ENCODE data around the gene TOP1.

TOP1 gene

DNA sequence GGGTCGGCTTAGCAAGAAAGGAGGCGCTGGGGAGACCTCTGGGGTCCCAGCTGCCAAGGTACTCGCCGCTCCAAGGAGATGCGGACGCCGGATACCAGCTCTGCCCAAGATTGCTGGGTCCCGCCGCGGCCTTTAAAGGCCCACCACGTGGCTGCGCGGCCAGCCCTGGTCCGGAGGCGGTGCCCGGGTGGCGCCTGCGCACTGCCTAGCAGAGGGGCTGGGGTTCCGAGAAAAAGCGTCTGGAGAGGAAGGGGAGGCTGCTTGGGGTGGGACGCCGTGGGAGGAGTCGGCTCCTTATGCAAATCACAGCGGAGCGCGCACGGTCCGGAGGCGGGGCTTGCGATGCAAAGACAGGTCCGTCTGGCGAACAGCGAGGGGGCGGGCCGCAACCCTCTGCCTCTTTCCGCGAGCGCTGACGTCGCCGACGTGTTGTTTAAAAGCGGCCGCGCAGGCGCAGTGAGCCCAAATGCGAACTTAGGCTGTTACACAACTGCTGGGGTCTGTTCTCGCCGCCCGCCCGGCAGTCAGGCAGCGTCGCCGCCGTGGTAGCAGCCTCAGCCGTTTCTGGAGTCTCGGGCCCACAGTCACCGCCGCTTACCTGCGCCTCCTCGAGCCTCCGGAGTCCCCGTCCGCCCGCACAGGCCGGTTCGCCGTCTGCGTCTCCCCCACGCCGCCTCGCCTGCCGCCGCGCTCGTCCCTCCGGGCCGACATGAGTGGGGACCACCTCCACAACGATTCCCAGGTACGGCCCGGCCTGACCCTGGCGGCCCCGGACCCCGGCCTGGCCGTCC lies at the start of gene TOP1:
Gene TOP1, plus strand, starts transcription at position 464 of the 791 bp plus-strand sequence. Its CDS starts 246 bp downstream, at position 710.
- Histone ChIP-seq H3K4me1 (peaks cover 0 to 42% (median 21%) of the 10 kb centered on the region in 4 donors), H3K27me3 (no peaks in the 10 kb centered on the region), H3K27ac (peak within 1 kb of the TSS; percentile 96 to 99), H3K36me3 (no peaks in the 10 kb centered on the region), H3K4me3 (peak within 1 kb of the TSS; percentile 81 to 100), H3K9me3 (no peaks in the 10 kb centered on the region)
- DNase-seq: peak; percentile 100
- TF ChIP-seq, protein P1, sequence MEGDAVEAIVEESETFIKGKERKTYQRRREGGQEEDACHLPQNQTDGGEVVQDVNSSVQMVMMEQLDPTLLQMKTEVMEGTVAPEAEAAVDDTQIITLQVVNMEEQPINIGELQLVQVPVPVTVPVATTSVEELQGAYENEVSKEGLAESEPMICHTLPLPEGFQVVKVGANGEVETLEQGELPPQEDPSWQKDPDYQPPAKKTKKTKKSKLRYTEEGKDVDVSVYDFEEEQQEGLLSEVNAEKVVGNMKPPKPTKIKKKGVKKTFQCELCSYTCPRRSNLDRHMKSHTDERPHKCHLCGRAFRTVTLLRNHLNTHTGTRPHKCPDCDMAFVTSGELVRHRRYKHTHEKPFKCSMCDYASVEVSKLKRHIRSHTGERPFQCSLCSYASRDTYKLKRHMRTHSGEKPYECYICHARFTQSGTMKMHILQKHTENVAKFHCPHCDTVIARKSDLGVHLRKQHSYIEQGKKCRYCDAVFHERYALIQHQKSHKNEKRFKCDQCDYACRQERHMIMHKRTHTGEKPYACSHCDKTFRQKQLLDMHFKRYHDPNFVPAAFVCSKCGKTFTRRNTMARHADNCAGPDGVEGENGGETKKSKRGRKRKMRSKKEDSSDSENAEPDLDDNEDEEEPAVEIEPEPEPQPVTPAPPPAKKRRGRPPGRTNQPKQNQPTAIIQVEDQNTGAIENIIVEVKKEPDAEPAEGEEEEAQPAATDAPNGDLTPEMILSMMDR (IDR thresholded peaks at IDR 0.05): no peak
- intact Hi-C loops (cut with DNase I; ENCODE audit: low total_unique reads): no loop called here

DNA sequence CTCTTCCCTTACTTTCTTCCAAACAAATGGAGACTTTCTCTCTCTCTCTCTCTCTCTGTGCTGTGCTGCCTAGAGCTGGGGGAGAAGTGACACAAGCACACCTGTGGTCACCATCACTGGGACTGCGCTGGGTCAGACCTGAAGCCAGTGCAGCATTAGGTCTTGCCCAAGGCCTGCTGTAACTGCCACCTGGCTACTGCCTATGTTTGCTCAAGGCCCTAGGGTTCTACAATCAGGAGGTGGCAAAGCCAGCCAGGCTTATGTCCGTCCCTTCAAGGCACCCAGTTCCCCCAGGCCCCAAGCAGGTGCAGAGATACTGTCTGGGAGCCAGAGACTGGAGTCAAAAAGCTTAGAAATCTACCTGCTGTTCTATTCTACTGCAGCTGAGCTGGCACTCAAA lies 49.4 kb upstream of the TOP1 start:
- Histone ChIP-seq H3K27ac (no peak overlapping the region), H3K4me3 (no peak overlapping the region), H3K36me3 (peaks cover 0 to 4% (median 0%) of the 10 kb centered on the region in 3 donors), H3K27me3 (no peaks in the 10 kb centered on the region), H3K9me3 (peaks cover 4 to 13% (median 7%) of the 10 kb centered on the region in 3 donors), H3K4me1 (no peaks in the 10 kb centered on the region)
- peak in 1 of 2 donors; percentile 39 for DNase-seq
- TF ChIP-seq, protein P1 (IDR thresholded peaks at IDR 0.05): no peak
- intact Hi-C loops (cut with DNase I; ENCODE audit: low total_unique reads): no loop called here

- no peaks in the 10 kb centered on the region for H3K27me3 ChIP-seq
- intact Hi-C loops (cut with DNase I; ENCODE audit: low total_unique reads): no loop called here
- no peak for DNase-seq
- H3K36me3 ChIP-seq: peaks cover 0 to 4% (median 0%) of the 10 kb centered on the region in 3 donors
- peaks cover 4 to 13% (median 7%) of the 10 kb centered on the region in 3 donors for H3K9me3 ChIP-seq
- H3K4me3 ChIP-seq: no peak overlapping the region
- TF ChIP-seq, protein P1 (IDR thresholded peaks at IDR 0.05): no peak
- no peaks in the 10 kb centered on the region for H3K4me1 ChIP-seq
- H3K27ac ChIP-seq: no peak overlapping the region
Measured at GRCh38 chr20:40980106-40980827, 48.4 kb upstream of the TOP1 start.

DNA sequence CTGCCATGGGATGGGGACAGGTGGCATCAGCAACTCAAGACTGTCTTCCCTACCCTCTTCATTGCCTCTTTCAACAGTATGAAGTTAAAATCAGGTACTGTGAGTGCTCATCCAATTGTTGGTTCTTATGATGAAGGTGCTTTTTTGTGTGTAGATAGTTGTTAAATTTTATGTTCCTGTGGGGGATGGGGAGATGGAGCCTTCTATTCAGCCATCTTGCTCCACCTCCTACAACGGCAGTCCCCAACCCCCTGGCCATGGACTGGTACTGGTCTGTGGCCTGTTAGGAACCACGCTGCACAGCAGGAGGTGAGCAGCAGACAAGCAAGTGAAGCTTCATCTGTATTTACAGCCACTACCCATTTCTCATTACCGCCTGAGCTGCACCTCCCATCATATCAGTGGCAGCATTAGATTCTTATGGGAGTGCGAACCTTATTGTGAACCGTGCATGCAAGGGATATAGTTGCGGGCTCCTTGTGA lies 47.8 kb upstream of the TOP1 start:
- Histone ChIP-seq H3K27me3 (no peaks in the 10 kb centered on the region), H3K9me3 (peaks cover 4 to 13% (median 7%) of the 10 kb centered on the region in 3 donors), H3K4me1 (no peaks in the 10 kb centered on the region), H3K4me3 (no peak overlapping the region), H3K27ac (no peak overlapping the region), H3K36me3 (peaks cover 0 to 4% (median 0%) of the 10 kb centered on the region in 3 donors)
- intact Hi-C loops (cut with DNase I; ENCODE audit: low total_unique reads): no loop called here
- no peak for DNase-seq
- TF ChIP-seq, protein P1 (IDR thresholded peaks at IDR 0.05): no peak

GRCh38 chr20:40982415-40983145 lies 46.0 kb upstream of the TOP1 start:
- peak in 1 of 2 donors; percentile 21 for DNase-seq
- TF ChIP-seq, protein P1 (IDR thresholded peaks at IDR 0.05): no peak
- peaks cover 0 to 10% (median 2%) of the 10 kb centered on the region in 3 donors for H3K9me3 ChIP-seq
- no peaks in the 10 kb centered on the region for H3K27me3 ChIP-seq
- intact Hi-C loops (cut with DNase I; ENCODE audit: low total_unique reads): no loop called here
- H3K4me1 ChIP-seq: no peaks in the 10 kb centered on the region
- peaks cover 0 to 2% (median 0%) of the 10 kb centered on the region in 3 donors for H3K36me3 ChIP-seq
- no peak overlapping the region for H3K27ac ChIP-seq
- no peak overlapping the region for H3K4me3 ChIP-seq

Measured in tibial artery (tissue), 4 donors.